RKO (cell line): ENCODE data around the gene NOP14.
A peak's percentile ranks its signal among the peaks of the same experiment; 100 is the strongest.

Experiments
- DNase-seq: peaks from one replicate; pipeline ENCODE4 v3.0.0-alpha.2; 2016; ENCODE audit warnings: low spot score

Gene NOP14

DNA sequence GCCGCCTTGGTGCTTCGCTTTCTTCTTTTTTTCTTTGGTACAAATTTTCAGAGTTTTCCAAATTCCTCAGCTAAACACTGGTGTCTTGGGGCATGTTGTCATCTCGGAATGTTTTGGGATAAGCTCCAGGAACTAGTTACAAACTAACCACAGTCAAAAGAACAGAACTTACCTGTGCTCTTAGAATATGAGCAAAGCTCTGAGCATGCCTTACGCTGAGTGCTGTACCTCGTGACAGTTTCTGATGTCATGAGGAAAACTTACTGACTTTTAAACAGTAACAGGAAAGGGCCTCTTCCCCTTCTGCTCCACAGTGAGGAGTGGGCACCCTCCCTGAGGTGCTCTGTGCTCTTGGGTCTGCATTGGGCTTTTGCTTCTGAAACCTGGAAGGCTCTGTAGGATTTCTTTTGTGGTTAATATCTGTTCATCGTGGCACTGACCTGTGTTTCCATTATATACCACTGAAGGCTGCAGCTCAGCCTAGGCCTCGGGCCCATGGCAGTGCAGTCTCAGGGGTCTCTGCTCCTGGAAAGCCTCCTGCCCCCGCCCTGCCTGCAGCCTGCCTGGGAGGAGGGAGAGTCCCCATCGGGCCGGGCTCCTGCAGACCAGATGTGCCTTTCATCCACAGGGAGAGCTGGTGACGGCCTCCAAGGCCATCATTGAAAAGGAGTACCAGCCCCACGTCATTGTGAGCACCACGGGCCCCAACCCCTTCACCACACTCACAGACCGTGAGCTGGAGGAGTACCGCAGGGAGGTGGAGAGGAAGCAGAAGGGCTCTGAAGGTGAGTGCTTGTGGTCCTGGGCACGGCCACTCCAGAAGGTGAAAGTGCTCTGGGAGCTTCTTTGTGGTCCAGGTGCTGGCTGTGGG is 48.7 kb downstream of the NOP14 start:
- DNase-seq: no peak

DNA sequence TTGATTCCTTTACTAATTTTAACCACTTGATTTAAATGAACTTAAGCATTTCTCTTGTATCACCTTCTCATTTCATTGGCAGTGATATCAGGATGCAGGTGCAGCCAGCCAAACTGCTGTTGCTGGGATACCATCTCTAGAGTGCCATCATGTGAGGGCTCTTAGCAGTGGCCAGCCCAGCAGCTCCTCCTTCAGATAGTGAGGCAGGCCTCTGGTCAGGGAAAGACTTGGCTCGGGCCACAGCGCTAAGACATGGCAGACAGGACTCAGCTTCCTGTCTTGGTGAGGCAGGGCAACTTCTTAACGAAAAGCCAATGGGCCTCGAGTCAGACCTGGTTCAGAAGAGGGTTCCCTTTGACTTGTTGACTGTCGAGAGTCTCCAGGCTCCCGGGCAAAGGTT is 50.0 kb downstream of the NOP14 start:
- no peak for DNase-seq

- DNase-seq: no peak
These were observed 51.3 kb downstream of the NOP14 start for GRCh38 chr4:2911868-2912267.

- no peak for DNase-seq
These were observed 52.8 kb downstream of the NOP14 start for GRCh38 chr4:2910409-2910808.

GRCh38 chr4:2909583-2909982 is 53.6 kb downstream of the NOP14 start:
- DNase-seq: no peak

DNA sequence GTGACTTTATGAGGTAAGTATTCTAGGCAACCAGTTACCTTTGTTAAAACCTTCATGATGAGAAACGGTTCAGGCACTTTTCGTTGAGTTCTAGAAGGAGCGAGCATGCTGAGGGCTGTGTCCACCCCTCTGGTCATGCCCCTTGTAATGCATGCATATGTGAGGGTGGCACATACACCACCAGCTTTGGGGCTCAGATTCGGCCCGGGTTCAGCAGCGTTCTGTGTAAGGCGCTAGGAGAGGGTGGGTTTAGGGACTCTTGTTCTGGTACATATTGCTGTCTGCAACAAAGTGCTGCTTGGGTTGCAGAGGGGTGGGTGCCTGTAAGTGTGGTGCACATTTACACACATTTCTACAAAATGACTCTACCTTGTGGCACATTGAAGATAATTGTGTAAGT is 54.5 kb downstream of the NOP14 start:
- DNase-seq: no peak

- DNase-seq: no peak
These were observed 55.4 kb downstream of the NOP14 start for GRCh38 chr4:2907706-2908293.

DNA sequence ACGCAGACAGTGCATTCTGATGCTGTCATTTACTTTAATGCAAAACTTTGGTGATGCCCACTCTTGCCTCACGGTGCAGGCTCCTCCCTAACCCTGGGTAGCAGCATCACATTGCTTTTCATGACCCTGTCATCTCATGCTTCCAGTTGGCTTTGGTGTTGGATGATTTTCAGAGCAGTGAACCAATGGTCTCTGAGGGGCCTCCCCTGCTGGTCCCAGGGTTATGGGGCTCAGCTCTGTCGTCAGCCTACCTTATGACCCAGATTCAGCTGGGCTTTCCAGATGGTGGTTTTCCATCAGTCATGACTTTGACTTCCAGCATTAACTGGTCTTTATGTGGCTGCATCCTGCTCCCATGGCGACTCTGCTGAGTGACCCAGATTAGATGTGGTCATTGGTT is 56.0 kb downstream of the NOP14 start:
- DNase-seq: no peak

GRCh38 chr4:2906218-2906617 is 57.0 kb downstream of the NOP14 start:
- no peak for DNase-seq

DNA sequence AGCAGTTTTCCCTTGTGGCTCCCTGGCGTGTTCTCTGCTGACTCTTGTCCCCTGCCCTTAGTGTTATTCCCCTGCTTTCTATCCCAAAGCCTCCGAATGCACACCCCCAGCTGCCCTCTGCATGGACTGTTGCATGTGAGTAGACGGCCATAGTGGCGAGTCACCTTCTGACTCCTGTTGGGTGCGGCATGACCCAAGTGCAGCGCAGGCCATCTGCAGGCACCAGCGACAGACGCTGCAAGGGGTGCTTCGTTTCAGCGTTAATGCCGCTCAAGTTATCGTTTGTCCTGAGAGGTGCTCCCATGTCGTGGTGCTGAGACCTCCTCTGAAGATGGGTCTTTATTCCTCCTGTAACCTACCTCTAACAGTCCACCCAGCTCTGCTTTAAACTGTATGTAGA is 57.7 kb downstream of the NOP14 start:
- no peak for DNase-seq

- no peak for DNase-seq
These were observed 61.1 kb downstream of the NOP14 start for GRCh38 chr4:2902126-2902525.

GRCh38 chr4:2901186-2901585 is 62.0 kb downstream of the NOP14 start:
- DNase-seq: no peak

GRCh38 chr4:2900741-2901140 is 62.5 kb downstream of the NOP14 start:
- DNase-seq: no peak

DNA sequence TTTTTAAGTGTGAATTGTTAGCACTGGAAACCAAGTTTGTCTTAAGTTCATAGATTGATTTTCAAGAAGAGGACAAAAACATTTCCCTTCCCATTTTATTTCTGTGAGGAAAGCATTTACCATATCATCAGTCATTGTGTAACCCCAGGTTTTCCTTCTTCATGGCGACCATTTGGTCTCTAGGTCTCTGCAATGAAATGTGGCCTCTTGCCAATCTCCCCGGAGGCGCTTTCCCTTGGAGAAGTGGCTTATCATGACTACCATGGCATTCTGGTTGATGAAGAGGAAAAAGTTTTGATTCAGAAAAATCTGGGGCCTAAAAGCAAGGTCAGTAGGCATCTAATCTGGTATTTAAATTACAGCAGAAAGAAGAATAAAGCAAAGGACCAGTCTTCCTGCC is 65.2 kb downstream of the NOP14 start:
- no peak for DNase-seq

- no peak for DNase-seq
These were observed 69.4 kb downstream of the NOP14 start for GRCh38 chr4:2893772-2894171.

GRCh38 chr4:2891294-2891693 is 71.9 kb downstream of the NOP14 start:
- DNase-seq: peak; percentile 52

GRCh38 chr4:2888886-2889285 is 74.3 kb downstream of the NOP14 start:
- DNase-seq: no peak
